HepG2 (cell line): Measurements from ENCODE around the gene MRGPRF. TPM values are rescaled to one million over a fixed set of nuclear protein-coding genes. Genes with fewer than 3 reads are reported as not detected.

Experiments used
- JARID2 ChIP-seq: sonication (generic); formaldehyde crosslinking; IDR thresholded peaks from 2 replicates; pipeline ENCODE4 v1.8.1; 2023; ENCODE audit warnings: missing genetic modification reagents, inconsistent platforms; ENCODE audit not compliant: insufficient replicate concordance
- MIER2 ChIP-seq: IDR thresholded peaks from 2 replicates; pipeline ENCODE4 v1.6.1; 2016; ENCODE audit warnings: missing biosample characterization, missing genetic modification reagents
- NR2F2 ChIP-seq: IDR thresholded peaks from 2 replicates; pipeline ENCODE4 v1.6.1; 2012; ENCODE audit warnings: low read depth, inconsistent platforms, borderline replicate concordance
- SETDB1 ChIP-seq: sonication (generic); formaldehyde crosslinking; IDR thresholded peaks from 2 replicates; pipeline ENCODE4 v1.5.1; 2020; ENCODE audit warnings: missing genetic modification reagents, mild to moderate bottlenecking, borderline replicate concordance
- TMF1 ChIP-seq: sonication (generic); formaldehyde crosslinking; IDR thresholded peaks from 2 replicates; pipeline ENCODE4 v1.8.1; 2022; ENCODE audit warnings: low read depth, missing genetic modification reagents
- TSC22D2 ChIP-seq: sonication (generic); formaldehyde crosslinking; IDR thresholded peaks from 2 replicates; pipeline ENCODE4 v1.5.1; 2020; ENCODE audit warnings: missing genetic modification reagents, mild to moderate bottlenecking, borderline replicate concordance
- U2AF1 ChIP-seq: fragments of 200-400 bp; formaldehyde crosslinking; optimal IDR thresholded peaks from 2 replicates; pipeline ENCODE3; 2017; ENCODE audit warnings: mild to moderate bottlenecking, low read depth, low read length
- ZFX ChIP-seq: sonication (generic); formaldehyde crosslinking; IDR thresholded peaks from 2 replicates; pipeline ENCODE4 v1.4.0; 2020; ENCODE audit warnings: mild to moderate bottlenecking, low read depth, missing genetic modification reagents, moderate library complexity
- ZNF101 ChIP-seq: sonication (generic); formaldehyde crosslinking; IDR thresholded peaks from 2 replicates; pipeline ENCODE4 v1.4.0; 2020; ENCODE audit warnings: mild to moderate bottlenecking, low read depth, missing genetic modification reagents, borderline replicate concordance
- ZNF33A ChIP-seq: sonication (generic); formaldehyde crosslinking; IDR thresholded peaks from 2 replicates; pipeline ENCODE4 v1.5.1; 2020; ENCODE audit warnings: missing genetic modification reagents, mild to moderate bottlenecking, moderate library complexity, borderline replicate concordance
- ZNF382 ChIP-seq: sonication (generic); formaldehyde crosslinking; IDR thresholded peaks from 2 replicates; pipeline ENCODE4 v1.5.0; 2020; ENCODE audit warnings: missing genetic modification reagents, mild to moderate bottlenecking, borderline replicate concordance
- ZNF589 ChIP-seq: sonication (generic); formaldehyde crosslinking; conservative IDR thresholded peaks from 2 replicates; pipeline ENCODE4 v1.8.0; 2022; ENCODE audit warnings: mild to moderate bottlenecking, moderate library complexity, missing genetic modification reagents
- ZNF713 ChIP-seq: sonication (generic); formaldehyde crosslinking; IDR thresholded peaks from 2 replicates; pipeline ENCODE4 v1.4.0; 2020; ENCODE audit warnings: mild to moderate bottlenecking, missing genetic modification reagents
- polyA plus RNA-seq, 8 experiments: library from polyadenylated mRNA; depleted of rRNA in 3 of 8; stranded (reverse) in 7 of 8; unstranded in 1 of 8; fragments of >200 nt; fragmentation: Illumina TruSeq in 4 of 8; extraction: Trizol in 4 of 8; gene quantifications; 2 replicates each; pipeline versions ENCODE4 v1.2.1 to v1.2.3, GENCODE V29; 2011 to 2016; ENCODE audit warnings: low read depth in 4 of 8, missing spikeins in 1 of 8, mixed read lengths in 1 of 8; ENCODE audit not compliant: insufficient read depth in 1 of 8
- total RNA-seq, 5 experiments: library from RNA; depleted of rRNA; stranded (reverse); fragments of >200 nt; fragmentation: Illumina TruSeq; extraction: Trizol; gene quantifications; 2 replicates each; pipeline ENCODE4 v1.2.3, GENCODE V29; 2016; ENCODE audit warnings: low read depth in 1 of 5
- TF ChIP-seq, protein P1 (sequence below): sonication (generic); formaldehyde crosslinking; IDR thresholded peaks from 2 replicates; pipeline ENCODE4 v1.4.0; 2020; ENCODE audit warnings: missing genetic modification reagents
- TF ChIP-seq, protein P2 (sequence below): sonication (generic); formaldehyde crosslinking; IDR thresholded peaks from 2 replicates; pipeline ENCODE4 v1.5.0; 2020; ENCODE audit warnings: mild to moderate bottlenecking, missing genetic modification reagents
- TF ChIP-seq, protein P3 (sequence below): sonication (generic); formaldehyde crosslinking; IDR thresholded peaks from 2 replicates; pipeline ENCODE4 v1.5.0; 2020; ENCODE audit warnings: missing genetic modification reagents, mild to moderate bottlenecking, borderline replicate concordance
- TF ChIP-seq, protein P4 (sequence below): sonication (generic); formaldehyde crosslinking; IDR thresholded peaks from 2 replicates; pipeline ENCODE4 v1.4.0; 2020; ENCODE audit warnings: mild to moderate bottlenecking, missing genetic modification reagents
- TF ChIP-seq, protein P5 (sequence below): sonication (generic); formaldehyde crosslinking; IDR thresholded peaks from 2 replicates; pipeline ENCODE4 v1.8.1; 2023; ENCODE audit warnings: mild to moderate bottlenecking, missing genetic modification reagents
- TF ChIP-seq, protein P6 (sequence below): sonication (generic); formaldehyde crosslinking; IDR thresholded peaks from 2 replicates; pipeline ENCODE4 v1.5.1; 2020; ENCODE audit warnings: missing genetic modification reagents, mild to moderate bottlenecking, borderline replicate concordance

The MRGPRF gene
- total and polyA plus RNA-seq, 2 of the 13 experiments (the other 11 are each of a cell fraction or from before 2014, with no cell fraction given): not detected

DNA sequence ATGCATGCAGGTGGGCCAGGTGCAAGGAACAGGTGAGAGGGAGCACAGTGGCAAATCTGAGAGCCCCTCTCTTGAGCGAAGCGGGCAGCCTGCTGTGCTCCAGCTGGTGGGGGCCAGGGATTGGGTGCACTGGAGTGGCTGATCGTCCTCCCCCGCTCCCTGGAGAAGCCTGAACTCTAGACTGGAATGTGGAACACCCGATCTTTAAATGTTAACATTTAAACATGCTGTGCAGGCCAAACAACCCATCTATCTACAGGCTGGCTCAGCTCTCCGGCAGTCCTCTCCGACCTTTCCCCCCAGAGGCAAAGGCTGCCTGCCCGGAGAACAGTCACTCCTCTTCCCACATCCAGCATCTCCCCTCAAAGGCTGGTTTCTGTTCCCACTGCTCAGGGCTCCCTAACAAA, 5.1 kb downstream of the MRGPRF start (continued):
- TF ChIP-seq, protein P1, sequence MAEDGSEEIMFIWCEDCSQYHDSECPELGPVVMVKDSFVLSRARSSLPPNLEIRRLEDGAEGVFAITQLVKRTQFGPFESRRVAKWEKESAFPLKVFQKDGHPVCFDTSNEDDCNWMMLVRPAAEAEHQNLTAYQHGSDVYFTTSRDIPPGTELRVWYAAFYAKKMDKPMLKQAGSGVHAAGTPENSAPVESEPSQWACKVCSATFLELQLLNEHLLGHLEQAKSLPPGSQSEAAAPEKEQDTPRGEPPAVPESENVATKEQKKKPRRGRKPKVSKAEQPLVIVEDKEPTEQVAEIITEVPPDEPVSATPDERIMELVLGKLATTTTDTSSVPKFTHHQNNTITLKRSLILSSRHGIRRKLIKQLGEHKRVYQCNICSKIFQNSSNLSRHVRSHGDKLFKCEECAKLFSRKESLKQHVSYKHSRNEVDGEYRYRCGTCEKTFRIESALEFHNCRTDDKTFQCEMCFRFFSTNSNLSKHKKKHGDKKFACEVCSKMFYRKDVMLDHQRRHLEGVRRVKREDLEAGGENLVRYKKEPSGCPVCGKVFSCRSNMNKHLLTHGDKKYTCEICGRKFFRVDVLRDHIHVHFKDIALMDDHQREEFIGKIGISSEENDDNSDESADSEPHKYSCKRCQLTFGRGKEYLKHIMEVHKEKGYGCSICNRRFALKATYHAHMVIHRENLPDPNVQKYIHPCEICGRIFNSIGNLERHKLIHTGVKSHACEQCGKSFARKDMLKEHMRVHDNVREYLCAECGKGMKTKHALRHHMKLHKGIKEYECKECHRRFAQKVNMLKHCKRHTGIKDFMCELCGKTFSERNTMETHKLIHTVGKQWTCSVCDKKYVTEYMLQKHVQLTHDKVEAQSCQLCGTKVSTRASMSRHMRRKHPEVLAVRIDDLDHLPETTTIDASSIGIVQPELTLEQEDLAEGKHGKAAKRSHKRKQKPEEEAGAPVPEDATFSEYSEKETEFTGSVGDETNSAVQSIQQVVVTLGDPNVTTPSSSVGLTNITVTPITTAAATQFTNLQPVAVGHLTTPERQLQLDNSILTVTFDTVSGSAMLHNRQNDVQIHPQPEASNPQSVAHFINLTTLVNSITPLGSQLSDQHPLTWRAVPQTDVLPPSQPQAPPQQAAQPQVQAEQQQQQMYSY (CRISPR knock-in tag): no peak
- TF ChIP-seq ZFX (CRISPR knock-in tag): 0 out of 2 replicates have a peak, but pooled peaks have one; percentile 16
- no peak for TF ChIP-seq SETDB1
- no peak for TF ChIP-seq ZNF382 (CRISPR knock-in tag)
- TF ChIP-seq ZNF713 (CRISPR knock-in tag): no peak
- no peak for TF ChIP-seq NR2F2
- TF ChIP-seq, protein P2, sequence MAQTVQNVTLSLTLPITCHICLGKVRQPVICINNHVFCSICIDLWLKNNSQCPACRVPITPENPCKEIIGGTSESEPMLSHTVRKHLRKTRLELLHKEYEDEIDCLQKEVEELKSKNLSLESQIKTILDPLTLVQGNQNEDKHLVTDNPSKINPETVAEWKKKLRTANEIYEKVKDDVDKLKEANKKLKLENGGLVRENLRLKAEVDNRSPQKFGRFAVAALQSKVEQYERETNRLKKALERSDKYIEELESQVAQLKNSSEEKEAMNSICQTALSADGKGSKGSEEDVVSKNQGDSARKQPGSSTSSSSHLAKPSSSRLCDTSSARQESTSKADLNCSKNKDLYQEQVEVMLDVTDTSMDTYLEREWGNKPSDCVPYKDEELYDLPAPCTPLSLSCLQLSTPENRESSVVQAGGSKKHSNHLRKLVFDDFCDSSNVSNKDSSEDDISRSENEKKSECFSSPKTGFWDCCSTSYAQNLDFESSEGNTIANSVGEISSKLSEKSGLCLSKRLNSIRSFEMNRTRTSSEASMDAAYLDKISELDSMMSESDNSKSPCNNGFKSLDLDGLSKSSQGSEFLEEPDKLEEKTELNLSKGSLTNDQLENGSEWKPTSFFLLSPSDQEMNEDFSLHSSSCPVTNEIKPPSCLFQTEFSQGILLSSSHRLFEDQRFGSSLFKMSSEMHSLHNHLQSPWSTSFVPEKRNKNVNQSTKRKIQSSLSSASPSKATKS: no peak
- no peak for TF ChIP-seq JARID2 (CRISPR knock-in tag)
- TF ChIP-seq ZNF33A (CRISPR knock-in tag): no peak
- TF ChIP-seq U2AF1: no peak
- TF ChIP-seq TMF1: no peak
- TF ChIP-seq, protein P3, sequence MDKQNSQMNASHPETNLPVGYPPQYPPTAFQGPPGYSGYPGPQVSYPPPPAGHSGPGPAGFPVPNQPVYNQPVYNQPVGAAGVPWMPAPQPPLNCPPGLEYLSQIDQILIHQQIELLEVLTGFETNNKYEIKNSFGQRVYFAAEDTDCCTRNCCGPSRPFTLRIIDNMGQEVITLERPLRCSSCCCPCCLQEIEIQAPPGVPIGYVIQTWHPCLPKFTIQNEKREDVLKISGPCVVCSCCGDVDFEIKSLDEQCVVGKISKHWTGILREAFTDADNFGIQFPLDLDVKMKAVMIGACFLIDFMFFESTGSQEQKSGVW (CRISPR knock-in tag): no peak
- TF ChIP-seq, protein P4, sequence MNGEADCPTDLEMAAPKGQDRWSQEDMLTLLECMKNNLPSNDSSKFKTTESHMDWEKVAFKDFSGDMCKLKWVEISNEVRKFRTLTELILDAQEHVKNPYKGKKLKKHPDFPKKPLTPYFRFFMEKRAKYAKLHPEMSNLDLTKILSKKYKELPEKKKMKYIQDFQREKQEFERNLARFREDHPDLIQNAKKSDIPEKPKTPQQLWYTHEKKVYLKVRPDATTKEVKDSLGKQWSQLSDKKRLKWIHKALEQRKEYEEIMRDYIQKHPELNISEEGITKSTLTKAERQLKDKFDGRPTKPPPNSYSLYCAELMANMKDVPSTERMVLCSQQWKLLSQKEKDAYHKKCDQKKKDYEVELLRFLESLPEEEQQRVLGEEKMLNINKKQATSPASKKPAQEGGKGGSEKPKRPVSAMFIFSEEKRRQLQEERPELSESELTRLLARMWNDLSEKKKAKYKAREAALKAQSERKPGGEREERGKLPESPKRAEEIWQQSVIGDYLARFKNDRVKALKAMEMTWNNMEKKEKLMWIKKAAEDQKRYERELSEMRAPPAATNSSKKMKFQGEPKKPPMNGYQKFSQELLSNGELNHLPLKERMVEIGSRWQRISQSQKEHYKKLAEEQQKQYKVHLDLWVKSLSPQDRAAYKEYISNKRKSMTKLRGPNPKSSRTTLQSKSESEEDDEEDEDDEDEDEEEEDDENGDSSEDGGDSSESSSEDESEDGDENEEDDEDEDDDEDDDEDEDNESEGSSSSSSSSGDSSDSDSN: peak; percentile 88
- TF ChIP-seq, protein P5, sequence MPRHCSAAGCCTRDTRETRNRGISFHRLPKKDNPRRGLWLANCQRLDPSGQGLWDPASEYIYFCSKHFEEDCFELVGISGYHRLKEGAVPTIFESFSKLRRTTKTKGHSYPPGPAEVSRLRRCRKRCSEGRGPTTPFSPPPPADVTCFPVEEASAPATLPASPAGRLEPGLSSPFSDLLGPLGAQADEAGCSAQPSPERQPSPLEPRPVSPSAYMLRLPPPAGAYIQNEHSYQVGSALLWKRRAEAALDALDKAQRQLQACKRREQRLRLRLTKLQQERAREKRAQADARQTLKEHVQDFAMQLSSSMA (CRISPR knock-in tag): no peak
- TF ChIP-seq ZNF101: no peak
- TF ChIP-seq ZNF589: no peak
- no peak for TF ChIP-seq TSC22D2 (CRISPR knock-in tag)
- TF ChIP-seq MIER2 (CRISPR knock-in tag): no peak
- TF ChIP-seq, protein P6, sequence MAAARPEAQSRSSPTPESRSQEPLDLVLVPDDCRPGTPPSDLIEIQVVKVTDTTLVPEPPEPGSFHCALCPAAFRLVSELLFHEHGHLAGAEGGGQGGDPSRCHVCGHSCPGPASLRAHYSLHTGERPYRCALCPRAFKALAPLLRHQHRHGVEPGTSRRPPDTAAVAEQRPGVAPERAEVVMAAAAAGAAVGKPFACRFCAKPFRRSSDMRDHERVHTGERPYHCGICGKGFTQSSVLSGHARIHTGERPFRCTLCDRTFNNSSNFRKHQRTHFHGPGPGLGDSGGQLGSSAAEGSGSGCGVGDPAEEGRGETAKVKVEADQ (CRISPR knock-in tag): peak; percentile 38; the same call in 1 of the 2 replicates
